Measurements from ENCODE around the gene CYP4A22.
"Not testable (repeated sequence)": the region's sequence is repeated elsewhere in the genome, so short reads cannot be mapped to it uniquely, and the experiment has no call there.

Gene CYP4A22

DNA sequence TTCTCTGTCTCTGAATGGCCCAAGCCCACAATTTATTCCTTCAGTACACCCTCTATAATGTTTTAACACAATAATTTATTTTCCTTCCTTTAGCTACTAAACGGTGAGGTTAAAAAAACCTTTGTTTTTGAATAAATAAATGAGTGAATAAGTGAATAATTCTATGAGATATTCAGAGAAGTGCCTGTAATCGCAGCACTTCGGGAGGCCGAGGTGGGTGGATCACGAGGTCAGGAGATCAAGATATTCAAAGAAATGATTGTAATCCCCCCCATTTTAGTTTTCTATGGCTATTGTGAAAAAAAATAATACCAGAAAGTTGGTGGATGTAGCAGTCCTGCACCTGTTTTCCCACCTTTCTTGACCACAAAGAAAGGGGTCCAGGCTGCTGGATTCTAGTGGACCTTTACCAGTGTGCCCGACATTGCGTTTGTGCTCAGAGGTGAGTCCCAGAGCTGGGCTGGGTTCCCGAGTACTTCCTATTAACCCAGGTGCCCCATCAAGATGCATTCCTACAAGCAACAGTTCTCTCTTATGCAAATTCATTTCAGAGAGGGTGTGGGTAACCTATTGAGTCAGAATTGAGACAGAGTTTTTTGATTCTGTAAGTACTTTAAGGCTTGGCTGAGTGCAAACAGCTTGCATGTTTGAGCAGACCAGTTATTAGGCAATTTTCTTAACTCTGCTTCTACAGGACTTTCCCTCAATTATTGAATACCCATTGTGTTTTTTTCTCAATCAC is 7.6 kb upstream of the CYP4A22 start:
- DNase-seq (ENCODE audit: low spot score in 2 of 2), result not testable (repeated sequence)

DNA sequence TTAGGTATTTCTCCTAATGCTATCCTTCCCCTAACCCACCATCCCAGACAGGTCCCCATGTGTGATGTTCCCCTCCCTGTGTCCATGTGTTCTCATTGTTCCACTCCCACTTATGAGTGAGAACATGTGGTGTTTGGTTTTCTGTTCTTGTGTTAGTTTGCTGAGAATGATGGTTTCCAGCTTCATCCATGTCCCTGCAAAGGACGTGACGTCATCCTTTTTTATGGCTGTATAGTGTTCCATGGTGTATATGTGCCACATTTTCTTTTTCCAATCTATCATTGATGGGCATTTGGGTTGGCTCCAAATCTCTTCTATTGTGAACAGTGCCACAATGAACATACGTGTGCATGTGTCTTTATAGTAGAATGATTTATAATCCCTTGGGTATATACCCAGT is 4.6 kb upstream of the CYP4A22 start:
- H3K4me1 Mint-ChIP-seq; H3K36me3 Mint-ChIP-seq (ENCODE audit: insufficient read depth); ATAC-seq (replicated peaks; ENCODE audit: extremely low read depth, poor library complexity, severe bottlenecking); H3K4me3 Mint-ChIP-seq; DNase-seq (ENCODE audit: low spot score in 2 of 2); H3K27ac Mint-ChIP-seq (ENCODE audit: low read depth); H3K9me3 Mint-ChIP-seq: not testable (repeated sequence)
- H3K27me3 Mint-ChIP-seq, result peaks cover 59% of the 10 kb centered on the region

More for the DNA sequence above, 7.6 kb upstream of the CYP4A22 start:
- ATAC-seq (replicated peaks; ENCODE audit: extremely low read depth, poor library complexity, severe bottlenecking); H3K36me3 Mint-ChIP-seq (ENCODE audit: insufficient read depth); H3K4me1 Mint-ChIP-seq; H3K27ac Mint-ChIP-seq (ENCODE audit: low read depth); H3K4me3 Mint-ChIP-seq; H3K9me3 Mint-ChIP-seq: not testable (repeated sequence)
- H3K27me3 Mint-ChIP-seq, result peaks cover 51% of the 10 kb centered on the region

DNA sequence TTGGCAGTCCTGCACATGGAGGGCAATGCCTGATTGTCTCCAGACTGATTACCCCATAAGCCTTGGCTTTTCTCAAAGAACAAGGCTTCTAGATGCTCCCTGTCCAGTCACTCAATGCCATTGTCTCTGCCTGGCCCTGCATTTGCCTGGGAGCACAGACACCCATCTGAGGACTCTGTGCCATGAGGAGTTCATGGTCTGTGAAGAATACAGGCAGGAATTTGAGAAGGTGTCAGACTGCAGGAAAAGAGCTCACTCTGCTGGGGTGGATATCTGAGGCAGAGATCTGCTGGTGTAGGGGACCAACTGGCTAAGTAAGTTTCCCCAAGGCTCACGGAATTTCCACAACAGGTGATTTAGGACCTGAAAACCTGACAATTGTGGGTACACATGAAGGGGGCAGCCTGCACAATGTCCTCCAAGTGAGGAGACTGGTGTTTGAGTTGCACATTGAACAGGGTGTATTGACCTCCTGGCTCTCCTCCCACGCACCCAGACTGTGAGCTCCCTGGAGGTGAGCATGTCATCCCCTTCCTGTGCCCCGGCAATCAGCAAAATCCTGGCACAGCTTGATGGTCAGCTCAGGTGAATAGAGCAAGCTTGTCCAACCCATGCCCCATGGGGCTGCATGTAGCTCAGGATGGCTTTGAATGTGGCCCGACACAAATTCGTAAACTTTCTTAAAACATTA is 829 bp downstream of the CYP4A22 start:
- H3K27me3 Mint-ChIP-seq, result peaks cover 45% of the 10 kb centered on the region
- no peak overlapping the region for H3K4me3 Mint-ChIP-seq
- no peak overlapping the region for H3K27ac Mint-ChIP-seq (ENCODE audit: low read depth)
- H3K9me3 Mint-ChIP-seq, result no peaks in the 10 kb centered on the region
- H3K4me1 Mint-ChIP-seq, result no peaks in the 10 kb centered on the region
- ATAC-seq (replicated peaks; ENCODE audit: extremely low read depth, poor library complexity, severe bottlenecking) (no peak), DNase-seq (ENCODE audit: low spot score in 2 of 2) (no peak)
- H3K36me3 Mint-ChIP-seq (ENCODE audit: insufficient read depth), result no peaks in the 10 kb centered on the region

DNA sequence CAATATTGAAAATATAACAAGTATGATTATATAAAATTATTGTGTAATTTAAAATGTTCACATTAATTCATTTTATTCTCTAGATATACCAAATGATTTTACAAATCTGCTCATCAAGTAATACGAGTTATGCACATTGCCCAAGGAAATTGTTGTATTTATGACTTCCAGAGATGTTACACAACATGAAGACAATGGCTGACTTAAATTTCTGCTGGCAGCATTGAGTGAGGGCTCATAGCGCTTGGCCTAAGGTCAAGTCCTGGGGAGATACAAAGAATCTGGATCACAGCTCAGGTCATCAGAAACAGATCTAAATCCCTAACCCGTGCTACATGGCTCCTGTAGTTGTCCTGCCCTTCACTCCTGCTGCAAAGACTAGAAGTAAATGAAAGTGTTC is 3.1 kb downstream of the CYP4A22 start:
- H3K9me3 Mint-ChIP-seq; H3K36me3 Mint-ChIP-seq (ENCODE audit: insufficient read depth); DNase-seq (ENCODE audit: low spot score in 2 of 2); H3K27ac Mint-ChIP-seq (ENCODE audit: low read depth); H3K4me1 Mint-ChIP-seq; ATAC-seq (replicated peaks; ENCODE audit: extremely low read depth, poor library complexity, severe bottlenecking); H3K4me3 Mint-ChIP-seq: not testable (repeated sequence)
- H3K27me3 Mint-ChIP-seq, result peaks cover 32% of the 10 kb centered on the region

DNA sequence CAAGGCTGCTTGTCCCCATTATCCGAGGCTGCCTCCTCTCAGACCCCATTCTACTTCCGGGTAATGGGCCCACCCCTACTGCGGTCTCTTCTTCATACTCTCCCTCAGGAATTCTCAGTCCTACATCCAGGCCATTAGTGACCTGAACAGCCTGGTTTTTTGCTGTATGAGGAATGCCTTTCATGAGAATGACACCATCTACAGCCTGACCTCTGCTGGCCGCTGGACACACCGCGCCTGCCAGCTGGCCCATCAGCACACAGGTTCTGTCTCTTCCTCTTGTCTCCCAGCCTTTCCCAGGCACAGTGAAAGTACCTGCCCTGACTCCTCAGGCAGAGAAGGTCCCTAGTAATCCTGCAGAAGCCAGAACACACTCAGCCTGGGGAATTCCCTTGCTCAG is 6.4 kb downstream of the CYP4A22 start:
- H3K27ac Mint-ChIP-seq (ENCODE audit: low read depth); H3K4me3 Mint-ChIP-seq; H3K4me1 Mint-ChIP-seq; H3K36me3 Mint-ChIP-seq (ENCODE audit: insufficient read depth); DNase-seq (ENCODE audit: low spot score in 2 of 2); ATAC-seq (replicated peaks; ENCODE audit: extremely low read depth, poor library complexity, severe bottlenecking); H3K9me3 Mint-ChIP-seq: not testable (repeated sequence)
- H3K27me3 Mint-ChIP-seq, result peaks cover 37% of the 10 kb centered on the region

DNA sequence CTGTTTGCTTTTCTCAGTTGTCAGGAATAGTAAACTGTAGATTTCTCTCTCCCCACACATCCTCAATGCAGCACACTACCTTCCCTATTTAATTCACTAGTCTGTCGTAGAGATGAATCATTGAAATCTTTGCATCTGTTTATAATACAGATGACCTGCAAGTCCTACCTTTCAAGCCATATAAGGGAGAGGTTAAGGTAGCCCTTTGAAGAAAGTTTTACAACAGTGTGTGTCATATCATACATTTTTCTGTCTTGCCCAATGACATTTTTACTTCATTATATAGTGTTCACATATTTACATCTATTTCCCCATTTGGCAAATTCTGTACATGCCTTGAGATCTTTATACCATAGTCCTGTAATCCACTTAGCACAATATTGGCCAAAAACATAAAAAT is 9.3 kb downstream of the CYP4A22 start:
- H3K4me3 Mint-ChIP-seq; ATAC-seq (replicated peaks; ENCODE audit: extremely low read depth, poor library complexity, severe bottlenecking); H3K9me3 Mint-ChIP-seq; DNase-seq (ENCODE audit: low spot score in 2 of 2); H3K27ac Mint-ChIP-seq (ENCODE audit: low read depth); H3K4me1 Mint-ChIP-seq; H3K36me3 Mint-ChIP-seq (ENCODE audit: insufficient read depth): not testable (repeated sequence)
- H3K27me3 Mint-ChIP-seq, result peaks cover 56% of the 10 kb centered on the region

DNA sequence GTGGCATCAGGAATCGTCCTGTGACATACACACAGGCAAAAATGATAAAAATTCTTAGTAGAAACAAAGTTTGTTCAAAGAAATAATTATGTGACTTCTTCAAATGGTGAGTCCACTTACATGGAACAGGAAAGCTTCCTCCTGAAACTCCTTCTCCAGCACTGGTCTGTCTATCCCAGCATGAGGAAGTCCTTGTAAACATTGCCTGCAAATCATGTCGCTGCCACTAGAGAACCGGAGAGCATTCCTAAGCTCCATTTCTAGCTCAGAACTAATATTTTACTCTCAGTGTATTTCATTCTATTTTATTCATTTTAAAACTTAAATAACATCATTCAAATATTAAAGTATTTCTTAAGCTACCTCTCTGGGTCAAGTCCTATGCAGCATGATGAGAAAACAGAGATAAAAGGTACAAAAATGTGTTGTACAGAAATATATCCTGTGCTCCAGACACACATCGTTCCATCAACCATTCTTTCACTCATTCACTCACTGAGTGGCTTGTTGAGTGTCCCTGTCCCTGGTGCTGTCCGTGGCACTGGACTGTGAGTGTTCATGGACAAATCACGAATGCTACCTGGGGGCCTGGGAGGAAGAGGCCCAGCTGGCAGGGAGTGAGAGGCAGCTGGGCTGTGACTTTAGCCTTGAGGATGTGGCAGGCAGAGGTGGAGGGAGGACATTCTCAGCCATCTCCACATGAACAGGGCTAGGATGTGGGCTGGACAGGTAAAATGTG is 10.0 kb downstream of the CYP4A22 start:
- Mint-ChIP-seq H3K27me3 (peaks cover 56% of the 10 kb centered on the region), H3K27ac (ENCODE audit: low read depth) (no peak overlapping the region), H3K4me3 (no peak overlapping the region), H3K36me3 (ENCODE audit: insufficient read depth) (no peaks in the 10 kb centered on the region), H3K9me3 (no peaks in the 10 kb centered on the region), H3K4me1 (no peaks in the 10 kb centered on the region)
- ATAC-seq (replicated peaks; ENCODE audit: extremely low read depth, poor library complexity, severe bottlenecking), result no peak
- DNase-seq (ENCODE audit: low spot score in 2 of 2), result no peak

DNA sequence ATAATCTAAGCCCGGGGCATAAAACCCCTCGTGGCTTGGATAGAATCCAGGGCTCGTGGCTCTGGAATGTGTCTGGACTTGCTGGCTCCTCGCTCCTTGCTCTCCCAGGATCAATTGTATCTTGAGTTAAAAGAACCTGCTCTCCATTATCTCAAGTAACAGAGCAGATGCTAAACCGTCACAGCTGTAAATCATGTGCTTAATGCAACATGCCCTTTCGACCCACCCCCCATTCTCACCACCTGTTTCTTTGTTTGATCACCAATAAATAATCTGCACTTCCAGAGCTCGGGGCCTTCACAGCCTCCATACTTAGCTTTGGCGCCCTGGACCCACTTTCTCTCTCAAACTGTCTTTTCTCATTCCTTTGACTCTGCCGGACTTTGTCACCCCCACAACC is 11.9 kb downstream of the CYP4A22 start:
- ATAC-seq (replicated peaks; ENCODE audit: extremely low read depth, poor library complexity, severe bottlenecking); H3K4me3 Mint-ChIP-seq; H3K4me1 Mint-ChIP-seq; DNase-seq (ENCODE audit: low spot score in 2 of 2); H3K9me3 Mint-ChIP-seq; H3K27ac Mint-ChIP-seq (ENCODE audit: low read depth); H3K36me3 Mint-ChIP-seq (ENCODE audit: insufficient read depth): not testable (repeated sequence)
- peaks cover 68% of the 10 kb centered on the region for H3K27me3 Mint-ChIP-seq

DNA sequence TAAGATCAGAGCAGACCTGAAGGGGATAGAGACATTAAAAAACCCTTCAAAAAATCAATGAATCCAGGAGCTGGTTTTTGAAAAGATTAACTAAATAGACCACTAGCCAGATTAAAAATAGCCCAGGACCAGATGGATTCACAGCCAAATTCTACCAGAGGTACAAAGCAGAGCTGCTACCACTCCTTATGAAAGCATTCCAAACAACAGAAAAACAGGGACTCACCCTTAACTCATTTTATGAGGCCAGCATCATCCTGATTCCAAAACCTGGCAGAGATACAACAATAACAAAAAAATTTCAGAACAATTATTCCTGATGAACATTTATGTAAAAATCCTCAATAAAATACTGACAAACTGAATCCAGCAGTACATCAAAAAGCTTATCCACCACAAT is 19.2 kb downstream of the CYP4A22 start:
- H3K36me3 Mint-ChIP-seq (ENCODE audit: insufficient read depth); ATAC-seq (replicated peaks; ENCODE audit: extremely low read depth, poor library complexity, severe bottlenecking): not testable (repeated sequence)
- peaks cover 77% of the 10 kb centered on the region for H3K27me3 Mint-ChIP-seq

DNA sequence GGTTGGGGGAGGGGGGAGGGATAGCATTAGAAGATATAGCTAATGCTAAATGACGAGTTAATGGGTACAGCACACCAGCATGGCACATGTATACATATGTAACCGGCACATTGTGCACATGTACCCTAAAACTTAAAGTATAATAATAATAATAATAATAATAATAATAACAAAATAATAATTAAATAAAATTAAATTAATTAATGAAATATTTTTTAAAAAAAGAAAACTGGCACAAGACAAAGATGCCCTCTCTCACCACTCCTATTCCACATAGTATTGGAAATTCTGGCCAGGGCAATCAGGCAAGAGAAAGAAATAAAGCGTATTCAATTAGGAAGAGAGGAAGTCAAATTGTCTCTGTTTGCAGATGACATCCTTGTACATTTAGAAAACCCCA is 20.7 kb downstream of the CYP4A22 start:
- H3K27ac Mint-ChIP-seq (ENCODE audit: low read depth); H3K36me3 Mint-ChIP-seq (ENCODE audit: insufficient read depth); H3K4me3 Mint-ChIP-seq; ATAC-seq (replicated peaks; ENCODE audit: extremely low read depth, poor library complexity, severe bottlenecking); H3K4me1 Mint-ChIP-seq; DNase-seq (ENCODE audit: low spot score in 2 of 2): not testable (repeated sequence)
- H3K9me3 Mint-ChIP-seq, result peaks cover 11% of the 10 kb centered on the region
- peaks cover 77% of the 10 kb centered on the region for H3K27me3 Mint-ChIP-seq

More for the DNA sequence above, 19.2 kb downstream of the CYP4A22 start:
- H3K4me3 Mint-ChIP-seq; H3K27ac Mint-ChIP-seq (ENCODE audit: low read depth); H3K4me1 Mint-ChIP-seq; DNase-seq (ENCODE audit: low spot score in 2 of 2): not testable (repeated sequence)
- peaks cover 11% of the 10 kb centered on the region for H3K9me3 Mint-ChIP-seq

DNA sequence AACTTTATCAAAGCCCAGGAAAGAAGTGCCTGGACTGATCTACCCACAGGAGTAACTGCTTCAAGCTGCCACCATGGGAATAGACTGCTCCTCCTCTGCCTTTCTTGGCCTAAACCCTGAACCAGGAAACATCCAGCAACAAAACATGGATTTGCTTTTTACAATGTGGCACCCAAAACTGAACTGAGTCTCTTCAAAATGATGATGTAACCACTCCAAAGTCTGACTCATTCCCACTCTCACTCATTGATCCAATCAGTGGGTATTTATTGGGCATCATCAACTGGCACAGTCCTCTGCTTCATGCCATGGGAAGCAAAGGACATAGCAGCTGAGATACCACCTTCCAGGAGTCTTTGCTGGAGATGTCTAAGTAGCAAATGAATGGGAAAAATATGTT is 23.5 kb downstream of the CYP4A22 start:
- no peak for ATAC-seq (replicated peaks; ENCODE audit: extremely low read depth, poor library complexity, severe bottlenecking)
- Mint-ChIP-seq H3K27me3 (peaks cover 77% of the 10 kb centered on the region), H3K27ac (ENCODE audit: low read depth) (no peak overlapping the region), H3K4me3 (no peak overlapping the region), H3K4me1 (no peaks in the 10 kb centered on the region), H3K36me3 (ENCODE audit: insufficient read depth) (no peaks in the 10 kb centered on the region), H3K9me3 (peaks cover 6% of the 10 kb centered on the region)
- DNase-seq (ENCODE audit: low spot score in 2 of 2), result no peak

DNA sequence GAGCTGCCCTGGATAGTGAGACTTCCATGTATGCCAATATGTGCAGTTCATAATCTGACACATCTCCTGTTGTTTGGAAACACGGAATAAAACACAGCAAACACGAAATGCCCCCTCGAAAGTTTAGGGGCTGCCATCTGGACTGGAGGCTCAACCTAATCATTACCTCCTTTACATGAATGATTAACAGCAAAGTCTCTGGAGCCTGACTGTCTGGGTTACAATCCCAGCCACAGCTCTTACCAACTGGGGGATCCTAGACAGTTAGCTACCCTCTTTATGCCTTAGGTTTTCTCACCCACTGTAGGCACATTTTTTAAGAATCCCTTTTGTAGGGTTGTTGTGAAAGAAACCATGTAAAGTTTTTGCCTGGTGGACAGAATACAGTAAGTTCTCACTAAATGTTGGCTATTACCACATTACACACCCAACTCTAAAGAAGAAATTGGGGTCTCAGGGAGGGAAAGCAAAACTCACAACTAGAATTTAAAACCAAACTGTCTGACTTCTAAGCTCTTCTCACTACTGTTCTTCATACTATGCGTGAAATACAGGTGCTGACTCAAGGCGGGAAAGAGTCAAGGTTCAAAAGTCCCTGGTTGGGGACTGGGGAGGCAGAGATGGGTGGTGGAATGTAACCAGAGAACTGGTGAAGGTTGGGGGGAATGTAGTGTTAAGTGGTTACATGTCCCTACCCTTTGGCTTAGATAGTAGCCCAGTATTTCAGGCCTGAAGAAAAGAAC is 24.2 kb downstream of the CYP4A22 start:
- H3K36me3 Mint-ChIP-seq (ENCODE audit: insufficient read depth), result no peaks in the 10 kb centered on the region
- H3K27ac Mint-ChIP-seq (ENCODE audit: low read depth), result no peak overlapping the region
- DNase-seq (ENCODE audit: low spot score in 2 of 2) (no peak), ATAC-seq (replicated peaks; ENCODE audit: extremely low read depth, poor library complexity, severe bottlenecking) (no peak)
- H3K4me3 Mint-ChIP-seq, result no peak overlapping the region
- no peaks in the 10 kb centered on the region for H3K9me3 Mint-ChIP-seq
- H3K4me1 Mint-ChIP-seq, result no peaks in the 10 kb centered on the region
- H3K27me3 Mint-ChIP-seq, result peaks cover 77% of the 10 kb centered on the region

All from central memory CD8-positive, alpha-beta T cell (primary cell).